Caki2 (cell line): ENCODE data around the gene HOTAIR. TPM values are rescaled to one million over a fixed set of nuclear protein-coding genes. Genes with fewer than 3 reads are reported as not detected.
A peak's percentile ranks its signal among the peaks of the same experiment; 100 is the strongest.

Experiments
- DNase-seq: peaks from one replicate; pipeline ENCODE4 v3.0.0-alpha.2; 2015; ENCODE audit warnings: low read depth
- in situ Hi-C: cut with HindIII; loops from 2 replicates; pipeline ENCODE4 v1.10.0; 2016; ENCODE audit warnings: low sequenced_read_pairs, low pct_unique_long_range_greater_than_20kb, mixed read lengths
- total RNA-seq: library from RNA; depleted of rRNA; stranded (reverse); fragments of >200 nt; shearing (Covaris generic); gene quantifications from 2 replicates; pipeline ENCODE4 v1.2.3, GENCODE V29; 2014; ENCODE audit warnings: low replicate concordance

Gene HOTAIR
- total RNA-seq, 1 experiment from 2014 or later: not detected

GRCh38 chr12:54003625-54004024 lies 28.9 kb upstream of the HOTAIR start:
- in situ Hi-C loops: loop anchor here (25.0 kb wide), 1 partner anchor 209 kb away; no protein-coding TSS in a partner anchor
- no peak for DNase-seq

GRCh38 chr12:54002915-54003389 lies 28.2 kb upstream of the HOTAIR start:
- in situ Hi-C loops: loop anchor here (25.0 kb wide), 1 partner anchor 209 kb away; no protein-coding TSS in a partner anchor
- no peak for DNase-seq

GRCh38 chr12:54002278-54002914 lies 27.6 kb upstream of the HOTAIR start:
- DNase-seq: no peak
- in situ Hi-C loops: loop anchor here (25.0 kb wide), 1 partner anchor 210 kb away; no protein-coding TSS in a partner anchor

GRCh38 chr12:54001283-54002187 lies 26.8 kb upstream of the HOTAIR start:
- in situ Hi-C loops: loop anchor here (25.0 kb wide), 1 partner anchor 211 kb away; no protein-coding TSS in a partner anchor
- DNase-seq: no peak

GRCh38 chr12:54000116-54001114 lies 25.7 kb upstream of the HOTAIR start, which contains the start of gene HOXC9:
TSS of gene HOXC9 (plus strand) at chr12:54000161. CDS start at chr12:54000189, 28 bp downstream.
- DNase-seq: no peak
- in situ Hi-C loops: loop anchor here (25.0 kb wide), 1 partner anchor 212 kb away; no protein-coding TSS in a partner anchor

DNA sequence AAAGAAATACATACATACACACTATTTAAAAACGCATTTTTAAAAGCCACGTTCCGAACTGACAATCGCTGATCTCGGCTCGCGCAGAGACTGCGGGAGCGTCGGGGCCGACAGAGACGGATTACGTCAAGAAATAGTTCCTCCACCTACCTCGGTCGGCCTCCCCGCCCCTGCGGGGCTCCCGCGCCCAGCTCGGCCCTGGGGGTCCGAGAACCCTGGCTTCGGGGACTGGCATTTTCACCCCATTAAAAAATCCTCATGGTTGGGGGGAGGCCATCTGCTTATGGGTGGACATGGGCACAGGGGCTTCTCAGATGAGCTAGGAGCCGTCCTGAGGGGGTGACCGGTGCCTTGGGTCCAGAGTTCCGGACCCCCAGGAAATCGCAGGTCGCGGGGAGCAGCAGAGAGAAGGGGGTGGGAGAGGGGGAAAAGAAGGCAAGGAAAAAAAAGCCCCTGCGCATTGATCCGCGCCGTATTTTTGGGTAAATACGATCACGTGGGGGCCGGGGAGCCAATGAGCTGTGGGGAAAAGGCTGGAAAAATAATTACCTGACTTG lies 24.9 kb upstream of the HOTAIR start:
- in situ Hi-C loops: loop anchor here (25.0 kb wide), 1 partner anchor 213 kb away; no protein-coding TSS in a partner anchor

DNA sequence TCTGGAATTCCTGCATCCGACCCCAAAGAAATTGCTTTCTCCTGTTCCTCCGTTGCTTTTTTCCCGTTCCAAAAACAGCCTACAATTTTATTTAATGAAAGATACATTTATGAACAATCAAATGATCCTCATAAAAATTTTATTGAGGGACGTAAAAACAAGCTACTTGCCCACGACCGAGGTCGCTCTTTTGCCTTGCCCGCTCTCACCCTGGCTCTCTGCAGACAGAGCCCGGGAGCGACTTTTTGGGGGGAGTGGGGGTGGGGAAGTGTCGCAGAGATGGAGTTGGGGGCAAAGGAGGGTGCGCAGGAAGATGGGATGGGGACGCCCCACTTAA lies 24.1 kb upstream of the HOTAIR start:
- in situ Hi-C loops: no loop called here

More for the DNA sequence above, 24.9 kb upstream of the HOTAIR start:
- peak; percentile 77 for DNase-seq

DNA sequence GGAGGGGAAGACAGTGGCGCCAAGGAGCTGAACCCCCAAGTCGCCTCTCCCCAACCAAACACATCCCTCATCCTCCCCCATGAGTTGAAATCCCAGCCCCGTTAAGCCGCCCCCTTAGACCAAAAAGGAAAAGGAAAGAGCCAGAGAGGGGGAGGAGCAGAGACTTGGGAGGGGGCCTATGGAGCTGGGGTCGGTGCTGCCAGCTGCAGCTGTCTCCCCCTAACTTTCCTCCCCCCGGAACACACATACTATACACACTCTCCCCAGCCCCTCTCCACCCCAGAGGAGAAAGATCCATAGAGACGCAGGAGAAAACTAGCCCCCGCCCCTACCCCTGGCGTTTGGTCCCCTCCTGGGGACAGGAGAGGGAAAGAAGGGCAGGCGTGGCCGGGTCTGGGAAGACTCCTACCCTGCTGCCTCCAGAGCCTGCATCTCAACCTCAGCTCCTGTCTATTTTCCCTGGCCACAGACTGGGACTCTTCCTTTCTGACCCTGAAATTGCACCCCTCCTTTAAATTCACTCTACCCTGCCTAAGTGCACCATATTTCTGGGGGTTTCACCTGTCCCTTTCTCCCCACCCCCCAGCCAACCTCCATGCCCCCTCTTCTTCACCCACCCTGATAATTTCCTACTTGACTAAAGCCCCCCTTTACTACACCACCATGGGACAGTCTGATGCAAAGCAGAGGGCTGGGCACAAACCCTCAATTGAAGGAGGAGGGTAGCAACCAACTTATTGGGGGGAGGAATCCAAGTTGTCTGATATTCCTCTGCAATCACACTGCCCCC lies 23.6 kb upstream of the HOTAIR start:
- DNase-seq: no peak
- in situ Hi-C loops: no loop called here

More for the DNA sequence above, 24.1 kb upstream of the HOTAIR start:
- DNase-seq: no peak

DNA sequence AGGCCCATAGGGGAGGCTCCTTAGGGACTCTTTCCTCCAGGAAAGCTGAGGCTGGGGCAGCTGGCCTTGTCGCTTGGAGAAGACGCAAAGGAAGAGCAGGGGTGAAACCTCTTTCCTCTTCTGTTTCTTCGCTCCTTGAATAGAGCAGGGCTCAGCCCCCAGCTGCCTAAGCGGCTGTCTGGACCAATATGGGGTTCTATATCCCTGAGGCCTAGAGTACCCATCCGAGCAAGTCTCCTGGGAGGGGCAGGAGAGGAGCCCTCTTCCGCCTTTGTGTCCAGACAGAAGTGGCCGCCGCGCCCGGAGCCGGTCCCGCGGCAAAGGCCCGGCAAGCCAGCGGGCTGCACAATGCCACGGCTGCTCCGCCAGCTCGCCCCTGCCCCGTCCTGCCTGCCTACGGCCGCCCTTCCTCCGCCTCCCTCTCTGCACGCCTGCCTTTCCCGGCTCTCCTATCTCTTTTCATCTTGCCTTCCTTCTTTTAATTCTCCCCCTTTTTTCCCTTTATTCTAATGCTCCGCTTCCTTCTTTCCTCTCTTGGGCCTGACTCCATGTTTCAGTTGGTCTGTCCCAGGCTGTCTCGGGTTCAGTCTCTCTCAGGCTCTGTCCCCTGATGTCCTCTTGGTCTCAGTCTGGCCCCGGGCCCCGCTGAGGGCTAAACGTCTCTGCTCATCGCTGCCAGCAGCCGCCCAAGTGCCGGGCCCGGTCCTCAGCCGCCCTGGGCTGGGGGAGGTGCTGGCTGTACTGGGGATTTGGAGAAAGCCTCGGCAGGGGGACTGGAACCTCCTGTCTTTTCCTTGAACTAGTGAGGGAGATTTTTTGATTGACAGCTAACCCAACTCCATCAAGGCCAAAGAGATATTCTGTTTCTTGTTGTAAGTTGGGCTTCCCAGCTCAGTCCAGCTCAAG lies 22.7 kb upstream of the HOTAIR start:
- in situ Hi-C loops: no loop called here

GRCh38 chr12:53996240-53997203 lies 21.8 kb upstream of the HOTAIR start:
- in situ Hi-C loops: no loop called here
- peak; percentile 45 for DNase-seq

More for the DNA sequence above, 22.7 kb upstream of the HOTAIR start:
- no peak for DNase-seq

GRCh38 chr12:53995378-53996239 lies 20.9 kb upstream of the HOTAIR start:
- in situ Hi-C loops: no loop called here
- peak; percentile 86 for DNase-seq

DNA sequence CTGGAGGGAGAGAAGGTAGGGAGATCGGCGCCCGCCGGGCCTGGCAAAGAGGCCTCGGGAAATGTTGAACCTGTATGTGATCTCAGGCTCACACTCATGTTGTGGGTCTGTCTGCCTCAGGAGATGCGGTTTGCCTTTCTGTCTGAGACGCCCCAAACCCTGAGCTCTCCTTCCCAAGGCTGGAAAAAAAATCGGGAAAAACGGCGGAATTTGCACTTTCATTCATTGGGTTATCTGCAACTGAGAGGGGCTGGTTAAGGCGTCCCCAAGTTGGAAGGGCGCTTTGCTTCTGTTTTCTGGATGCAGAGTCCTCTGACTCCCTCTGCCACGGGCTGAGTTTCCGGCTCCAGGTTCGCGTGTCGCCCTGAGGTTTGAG lies 20.2 kb upstream of the HOTAIR start:
- peak; percentile 61 for DNase-seq
- in situ Hi-C loops: no loop called here

- peak; percentile 70 for DNase-seq
- in situ Hi-C loops: no loop called here
Observed at GRCh38 chr12:53994264-53995001, 19.7 kb upstream of the HOTAIR start.

DNA sequence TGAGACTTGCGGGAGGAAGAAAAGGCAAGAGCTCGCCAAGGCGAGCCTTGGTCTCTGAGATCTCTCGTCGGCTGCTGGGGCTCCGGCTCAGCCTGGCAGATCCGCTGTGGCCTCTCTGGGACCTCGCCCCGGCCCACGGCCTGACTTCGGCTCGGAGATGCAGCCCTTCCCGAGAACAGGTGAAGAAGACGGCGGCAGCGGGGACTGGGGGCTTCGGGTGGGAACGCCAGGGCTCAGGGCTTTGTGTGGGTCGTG lies 19.2 kb upstream of the HOTAIR start:
- DNase-seq: no peak
- in situ Hi-C loops: no loop called here
